Spleen (tissue), 11 donors: ENCODE results near the gene SYNPO. TPM values are rescaled to one million over a fixed set of nuclear protein-coding genes. Genes with fewer than 3 reads are reported as not detected.

ENCODE experiments used
- DNase-seq: peaks from one replicate; pipeline ENCODE4 v3.0.0-alpha.2; 2020
- H3K27ac ChIP-seq, 8 donors: fragments of 200-600 bp; sonication (generic) in 7 of 8; 1 replicate in 4 of 8; 2 replicates in 4 of 8; pipeline versions ENCODE4 v1.5.0 to v1.8.0; 2016 to 2021; ENCODE audit warnings: inconsistent platforms in 4 of 8, mild to moderate bottlenecking in 4 of 8, moderate library complexity in 1 of 8
- H3K27me3 ChIP-seq, 7 donors: fragments of 200-600 bp; sonication (generic) in 6 of 7; replicated peaks in 1 of 7; 1 replicate in 4 of 7; 2 replicates in 3 of 7; pipeline versions ENCODE4 v1.5.0 to v1.8.0; 2016 to 2021; ENCODE audit warnings: inconsistent platforms in 3 of 7, mild to moderate bottlenecking in 1 of 7
- H3K36me3 ChIP-seq, 6 donors: fragments of 200-600 bp; sonication (generic) in 5 of 6; 1 replicate in 4 of 6; 2 replicates in 2 of 6; pipeline versions ENCODE4 v1.5.0 to v1.8.0; 2016 to 2021; ENCODE audit warnings: inconsistent platforms in 2 of 6
- H3K4me1 ChIP-seq, 6 donors: fragments of 200-600 bp; sonication (generic) in 5 of 6; 1 replicate in 3 of 6; 2 replicates in 3 of 6; pipeline versions ENCODE4 v1.5.0 to v1.8.0; 2016 to 2021; ENCODE audit warnings: inconsistent platforms in 3 of 6
- H3K4me3 ChIP-seq, 8 donors: fragments of 200-600 bp; sonication (generic) in 7 of 8; 1 replicate in 4 of 8; 2 replicates in 4 of 8; pipeline versions ENCODE4 v1.5.0 to v1.8.0; 2016 to 2021; ENCODE audit warnings: inconsistent platforms in 4 of 8, mild to moderate bottlenecking in 4 of 8, moderate library complexity in 2 of 8
- H3K9me3 ChIP-seq, 8 donors: fragments of 200-600 bp; sonication (generic) in 7 of 8; 1 replicate in 4 of 8; 2 replicates in 4 of 8; pipeline versions ENCODE4 v1.5.0 to v1.8.0; 2016 to 2021; ENCODE audit warnings: inconsistent platforms in 4 of 8
- POLR2A ChIP-seq, 3 donors: fragments of 450-650 bp; IDR thresholded peaks; one replicate each; pipeline ENCODE4 v1.5.1; 2017; ENCODE audit warnings: antibody characterized with exemption in 3 of 3, mild to moderate bottlenecking in 1 of 3
- POLR2AphosphoS5 ChIP-seq, 3 donors: sonication (generic); formaldehyde crosslinking; IDR thresholded peaks; one replicate each; pipeline ENCODE4 v1.5.1; 2017; ENCODE audit warnings: antibody characterized with exemption in 3 of 3
- WGBS, 5 donors: extraction: QIAGEN DNeasy Blood & Tissue Kit in 3 of 5; methylation state at CpG; one replicate each; pipeline versions ENCODE4 v1.1.5 to v1.1.7; 2013 to 2018; 5-methylcytosine and 5-hydroxymethylcytosine counted together
- intact Hi-C: fragments of 100-400 bp; cut with DNase I; formaldehyde crosslinking; loops from one replicate; pipeline ENCODE4 v1.15.0; 2023; ENCODE audit warnings: low total_unique reads
- polyA plus RNA-seq, 3 donors: library from polyadenylated mRNA; stranded (reverse); fragments of 200-250 nt; gene quantifications; one replicate each; pipeline ENCODE4 v1.2.1, GENCODE V29; 2013
- total RNA-seq, 7 donors: library from RNA; depleted of rRNA in 3 of 7; stranded (reverse); fragments of >200 nt in 3 of 7; fragmentation: NEBNext Ultra II Directional in 4 of 7; extraction: Animal tissue kit (Norgen Biotek cat#: 25700) in 4 of 7; gene quantifications; one replicate each; pipeline versions ENCODE4 v1.1.0 to v1.2.1, GENCODE V29; 2016 to 2021
- TF ChIP-seq, protein P1 (sequence below), 11 experiments: fragments of 200-600 bp in 7 of 11; fragments of 450-650 bp in 4 of 11; sonication (generic) in 4 of 11; IDR thresholded peaks in 8 of 11; conservative IDR thresholded peaks in 3 of 11; 1 replicate in 7 of 11; 2 replicates in 4 of 11; pipeline versions ENCODE4 v1.4.0 to v1.8.0; 2016 to 2021; ENCODE audit warnings: antibody characterized with exemption in 11 of 11, inconsistent platforms in 4 of 11, mild to moderate bottlenecking in 1 of 11
- donor health status: healthy with polysubstance abuse.
- donor health status: DM: no; HTN: no; CAD: no; lungs with moderate emphysema.
- donor health status: DM: no; HTN: no; CAD: no.
- donor health status: Bipolar disorder and iron deficiency.
- donor health status: healthy.
- donor health status: DM: no; HTN: no; CAD: no.
- donor health status: DM: yes; HTN: yes; CAD: no.

The SYNPO gene
- total and polyA plus RNA-seq, 10 donors: 6.9 to 133 (median 45.9) TPM

GRCh38 chr5:150670275-150670947 is 30.0 kb downstream of the SYNPO start:
- no peak overlapping the region for H3K4me3 ChIP-seq
- no peak for DNase-seq
- no peak overlapping the region for H3K27ac ChIP-seq
- H3K27me3 ChIP-seq: peaks cover 0 to 35% (median 9%) of the 10 kb centered on the region in 7 donors
- 82 to 93% (median 91%) methylated on average over 14 of the region's 14 CpGs for WGBS, 5 donors
- H3K9me3 ChIP-seq: no peaks in the 10 kb centered on the region
- intact Hi-C loops: no loop called here
- peaks cover 9 to 27% (median 22%) of the 10 kb centered on the region in 6 donors for H3K4me1 ChIP-seq
- TF ChIP-seq POLR2A (IDR thresholded peaks at IDR 0.05) (no peak), POLR2AphosphoS5 (IDR thresholded peaks at IDR 0.05) (no peak)
- TF ChIP-seq, protein P1, sequence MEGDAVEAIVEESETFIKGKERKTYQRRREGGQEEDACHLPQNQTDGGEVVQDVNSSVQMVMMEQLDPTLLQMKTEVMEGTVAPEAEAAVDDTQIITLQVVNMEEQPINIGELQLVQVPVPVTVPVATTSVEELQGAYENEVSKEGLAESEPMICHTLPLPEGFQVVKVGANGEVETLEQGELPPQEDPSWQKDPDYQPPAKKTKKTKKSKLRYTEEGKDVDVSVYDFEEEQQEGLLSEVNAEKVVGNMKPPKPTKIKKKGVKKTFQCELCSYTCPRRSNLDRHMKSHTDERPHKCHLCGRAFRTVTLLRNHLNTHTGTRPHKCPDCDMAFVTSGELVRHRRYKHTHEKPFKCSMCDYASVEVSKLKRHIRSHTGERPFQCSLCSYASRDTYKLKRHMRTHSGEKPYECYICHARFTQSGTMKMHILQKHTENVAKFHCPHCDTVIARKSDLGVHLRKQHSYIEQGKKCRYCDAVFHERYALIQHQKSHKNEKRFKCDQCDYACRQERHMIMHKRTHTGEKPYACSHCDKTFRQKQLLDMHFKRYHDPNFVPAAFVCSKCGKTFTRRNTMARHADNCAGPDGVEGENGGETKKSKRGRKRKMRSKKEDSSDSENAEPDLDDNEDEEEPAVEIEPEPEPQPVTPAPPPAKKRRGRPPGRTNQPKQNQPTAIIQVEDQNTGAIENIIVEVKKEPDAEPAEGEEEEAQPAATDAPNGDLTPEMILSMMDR (IDR thresholded peaks at IDR 0.05 in 8 of 11, conservative IDR thresholded peaks at IDR 0.05 in 3 of 11): no peak
- H3K36me3 ChIP-seq: no peaks in the 10 kb centered on the region

DNA sequence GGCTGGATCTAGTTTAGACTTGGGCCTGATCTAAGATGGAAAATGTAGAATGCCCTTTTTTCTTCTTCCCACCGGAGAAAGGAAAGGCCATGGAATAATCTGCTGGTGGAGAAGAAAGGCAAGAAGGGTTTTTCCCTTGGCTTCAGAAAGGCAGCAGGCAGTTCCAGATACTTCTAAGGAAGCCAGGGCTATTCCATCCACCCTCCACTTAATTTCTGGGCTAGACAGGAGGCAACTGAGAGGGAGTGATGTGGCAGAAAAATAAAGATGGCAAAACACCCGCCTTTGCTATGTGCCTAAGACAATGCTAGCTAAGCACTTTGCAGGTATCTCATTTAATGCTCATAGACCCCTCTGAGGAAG is 30.5 kb downstream of the SYNPO start:
- no peak overlapping the region for H3K27ac ChIP-seq

GRCh38 chr5:150671509-150672236 is 31.2 kb downstream of the SYNPO start:
- intact Hi-C loops: no loop called here
- peak overlapping the region in 2 of 8 donors; percentile 17 to 18 for H3K27ac ChIP-seq
- H3K36me3 ChIP-seq: no peaks in the 10 kb centered on the region
- TF ChIP-seq POLR2AphosphoS5 (IDR thresholded peaks at IDR 0.05) (no peak), POLR2A (IDR thresholded peaks at IDR 0.05) (no peak)
- TF ChIP-seq, protein P1 (IDR thresholded peaks at IDR 0.05 in 8 of 11, conservative IDR thresholded peaks at IDR 0.05 in 3 of 11): no peak
- WGBS, 5 donors: 1 to 6% (median 2%) methylated on average over 22 to 51 of the region's 51 CpGs
- no peaks in the 10 kb centered on the region for H3K9me3 ChIP-seq
- peak; percentile 79 for DNase-seq
- H3K4me3 ChIP-seq: peak overlapping the region; percentile 30 to 75 (median 46)
- peaks cover 9 to 27% (median 22%) of the 10 kb centered on the region in 6 donors for H3K4me1 ChIP-seq
- peaks cover 0 to 35% (median 9%) of the 10 kb centered on the region in 7 donors for H3K27me3 ChIP-seq

More for the DNA sequence above, 30.5 kb downstream of the SYNPO start:
- H3K4me1 ChIP-seq: peaks cover 9 to 27% (median 22%) of the 10 kb centered on the region in 6 donors
- TF ChIP-seq POLR2A (IDR thresholded peaks at IDR 0.05): no peak
- TF ChIP-seq, protein P1 (IDR thresholded peaks at IDR 0.05 in 8 of 11, conservative IDR thresholded peaks at IDR 0.05 in 3 of 11): no peak
- TF ChIP-seq POLR2AphosphoS5 (IDR thresholded peaks at IDR 0.05): no peak
- no peaks in the 10 kb centered on the region for H3K9me3 ChIP-seq
- H3K36me3 ChIP-seq: no peaks in the 10 kb centered on the region
- H3K27me3 ChIP-seq: peaks cover 0 to 35% (median 9%) of the 10 kb centered on the region in 7 donors
- intact Hi-C loops: no loop called here
- no peak for DNase-seq
- 54 to 73% (median 67%) methylated on average over 2 of the region's 2 CpGs for WGBS, 5 donors
- H3K4me3 ChIP-seq: peak overlapping the region in 1 of 8 donors; percentile 75
